ENCODE measurements around the gene ENTPD6.

DNA sequence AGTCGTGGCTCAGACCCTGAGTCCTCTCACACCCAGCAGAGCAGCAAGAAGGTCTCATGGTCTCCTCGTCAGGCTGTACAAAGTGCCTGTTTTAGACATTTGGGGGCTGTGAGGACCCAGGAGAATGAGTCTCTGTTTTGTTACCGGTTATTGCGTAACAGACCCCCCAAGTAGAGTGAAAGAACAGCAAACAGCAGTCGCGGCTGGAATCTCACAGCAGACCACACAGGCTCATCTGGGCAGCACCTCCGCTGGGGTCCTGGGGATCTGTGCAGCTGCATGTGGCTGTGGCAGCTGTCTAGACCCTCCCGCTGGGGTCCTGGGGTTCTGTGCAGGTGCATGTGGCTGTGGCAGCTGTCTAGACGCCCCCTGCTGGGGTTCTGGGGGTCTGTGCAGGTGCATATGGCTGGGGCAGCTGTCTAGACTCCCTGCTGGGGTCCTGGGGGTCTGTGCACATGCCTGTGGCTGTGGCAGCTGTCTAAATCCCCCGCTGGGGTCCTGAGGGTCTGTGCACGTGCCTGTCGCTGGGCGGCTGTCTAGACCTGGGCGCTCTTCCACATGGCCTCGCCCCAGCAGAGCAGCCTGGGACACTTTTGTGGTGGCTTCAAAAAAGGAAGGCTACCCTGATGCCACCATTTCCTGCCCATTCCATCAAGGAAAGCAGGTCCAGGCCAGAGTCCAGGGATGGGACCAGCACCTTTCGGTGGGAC lies 24.7 kb downstream of the ENTPD6 start:
- no peak for TF ChIP-seq POLR2A (IDR thresholded peaks at IDR 0.05)
- TF ChIP-seq CTCF (IDR thresholded peaks at IDR 0.05) = no peak

Data from breast epithelium (tissue), 3 donors.